ENCODE measurements around the gene BICC1.

The BICC1 gene

GRCh38 chr10:58780476-58780875 lies 267.8 kb downstream of the BICC1 start:
- DNase-seq (ENCODE audit: low read depth in 2 of 2), result no peak

GRCh38 chr10:58781873-58782488 lies 269.3 kb downstream of the BICC1 start:
- no peak for DNase-seq (ENCODE audit: low read depth in 2 of 2)

GRCh38 chr10:58782876-58783851 lies 270.5 kb downstream of the BICC1 start:
- DNase-seq (ENCODE audit: low read depth in 2 of 2), result no peak

- no peak for DNase-seq (ENCODE audit: low read depth in 2 of 2)
Measured at GRCh38 chr10:58784361-58784760, 271.7 kb downstream of the BICC1 start.

- no peak for DNase-seq (ENCODE audit: low read depth in 2 of 2)
Measured at GRCh38 chr10:58785354-58785753, 272.7 kb downstream of the BICC1 start.

GRCh38 chr10:58791137-58791536 lies 278.5 kb downstream of the BICC1 start:
- DNase-seq (ENCODE audit: low read depth in 2 of 2), result no peak

GRCh38 chr10:58795560-58795959 lies 282.9 kb downstream of the BICC1 start:
- DNase-seq (ENCODE audit: low read depth in 2 of 2), result no peak

- DNase-seq (ENCODE audit: low read depth in 2 of 2), result no peak
Measured at GRCh38 chr10:58796242-58796641, 283.6 kb downstream of the BICC1 start.

GRCh38 chr10:58796824-58797223 lies 284.2 kb downstream of the BICC1 start:
- DNase-seq (ENCODE audit: low read depth in 2 of 2), result no peak

- DNase-seq (ENCODE audit: low read depth in 2 of 2), result no peak
Measured at GRCh38 chr10:58797356-58797755, 284.7 kb downstream of the BICC1 start.

GRCh38 chr10:58802047-58802446 lies 289.4 kb downstream of the BICC1 start:
- DNase-seq (ENCODE audit: low read depth in 2 of 2), result no peak

GRCh38 chr10:58806323-58806722 lies 293.7 kb downstream of the BICC1 start:
- no peak for DNase-seq (ENCODE audit: low read depth in 2 of 2)

- DNase-seq (ENCODE audit: low read depth in 2 of 2), result no peak
Measured at GRCh38 chr10:58806970-58807628, 294.4 kb downstream of the BICC1 start.

GRCh38 chr10:58807629-58808022 lies 295.0 kb downstream of the BICC1 start:
- no peak for DNase-seq (ENCODE audit: low read depth in 2 of 2)

GRCh38 chr10:58810751-58811150 lies 298.1 kb downstream of the BICC1 start:
- no peak for DNase-seq (ENCODE audit: low read depth in 2 of 2)

- DNase-seq (ENCODE audit: low read depth in 2 of 2), result no peak
Measured at GRCh38 chr10:58813573-58813972, 300.9 kb downstream of the BICC1 start.

- no peak for DNase-seq (ENCODE audit: low read depth in 2 of 2)
Measured at GRCh38 chr10:58817201-58817846, 304.7 kb downstream of the BICC1 start.

GRCh38 chr10:58818900-58819299 lies 306.2 kb downstream of the BICC1 start:
- DNase-seq (ENCODE audit: low read depth in 2 of 2), result no peak

- DNase-seq (ENCODE audit: low read depth in 2 of 2), result no peak
Measured at GRCh38 chr10:58820386-58820785, 307.7 kb downstream of the BICC1 start.

- DNase-seq (ENCODE audit: low read depth in 2 of 2), result no peak
Measured at GRCh38 chr10:58820861-58821751, 308.4 kb downstream of the BICC1 start.

- no peak for DNase-seq (ENCODE audit: low read depth in 2 of 2)
Measured at GRCh38 chr10:58821752-58822056, 309.0 kb downstream of the BICC1 start.

All from activated CD4-positive, alpha-beta T cell treated with anti-CD3 and anti-CD28 coated beads for 24 hours (primary cell).